GM12892 (cell line): ENCODE data around the gene DAB2.

ENCODE experiments used
- POLR2A ChIP-seq: IDR thresholded peaks from 2 replicates; pipeline ENCODE4 v1.6.1; 2011; ENCODE audit warnings: low read depth, low read length, control low read depth
- POLR2AphosphoS5 ChIP-seq: IDR thresholded peaks from 2 replicates; pipeline ENCODE4 v1.6.1; 2011; ENCODE audit warnings: low read depth, low read length, control low read depth
- TAF1 ChIP-seq: IDR thresholded peaks from 2 replicates; pipeline ENCODE4 v1.6.1; 2011; ENCODE audit warnings: low read depth, mild to moderate bottlenecking, control low read depth, low read length, borderline replicate concordance

GRCh38 chr5:39362646-39363045 lies 62.1 kb downstream of the DAB2 start:
- TF ChIP-seq POLR2AphosphoS5 (no peak), POLR2A (no peak), TAF1 (no peak)
